ENCODE results near the gene PAX2. TPM values are rescaled to one million over a fixed set of nuclear protein-coding genes. Genes with fewer than 3 reads are reported as not detected.

Gene PAX2
- total RNA-seq, 1 donor from 2014 or later = not detected

- no peak for DNase-seq
- H3K36me3 ChIP-seq = no peaks in the 10 kb centered on the region
- H3K9me3 ChIP-seq = no peaks in the 10 kb centered on the region
- TF ChIP-seq, protein P1, sequence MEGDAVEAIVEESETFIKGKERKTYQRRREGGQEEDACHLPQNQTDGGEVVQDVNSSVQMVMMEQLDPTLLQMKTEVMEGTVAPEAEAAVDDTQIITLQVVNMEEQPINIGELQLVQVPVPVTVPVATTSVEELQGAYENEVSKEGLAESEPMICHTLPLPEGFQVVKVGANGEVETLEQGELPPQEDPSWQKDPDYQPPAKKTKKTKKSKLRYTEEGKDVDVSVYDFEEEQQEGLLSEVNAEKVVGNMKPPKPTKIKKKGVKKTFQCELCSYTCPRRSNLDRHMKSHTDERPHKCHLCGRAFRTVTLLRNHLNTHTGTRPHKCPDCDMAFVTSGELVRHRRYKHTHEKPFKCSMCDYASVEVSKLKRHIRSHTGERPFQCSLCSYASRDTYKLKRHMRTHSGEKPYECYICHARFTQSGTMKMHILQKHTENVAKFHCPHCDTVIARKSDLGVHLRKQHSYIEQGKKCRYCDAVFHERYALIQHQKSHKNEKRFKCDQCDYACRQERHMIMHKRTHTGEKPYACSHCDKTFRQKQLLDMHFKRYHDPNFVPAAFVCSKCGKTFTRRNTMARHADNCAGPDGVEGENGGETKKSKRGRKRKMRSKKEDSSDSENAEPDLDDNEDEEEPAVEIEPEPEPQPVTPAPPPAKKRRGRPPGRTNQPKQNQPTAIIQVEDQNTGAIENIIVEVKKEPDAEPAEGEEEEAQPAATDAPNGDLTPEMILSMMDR (IDR thresholded peaks at IDR 0.05) = no peak
- intact Hi-C loops (cut with DNase I) = no loop called here
- H3K27me3 ChIP-seq (ENCODE audit: low read depth) = peaks cover 99% of the 10 kb centered on the region
- peak overlapping the region; percentile 7 for H3K4me3 ChIP-seq
- H3K4me1 ChIP-seq = peaks cover 35% of the 10 kb centered on the region
- no peak for ATAC-seq
- no peak overlapping the region for H3K27ac ChIP-seq
Measured at GRCh38 chr10:100747456-100748230, 2.3 kb downstream of the PAX2 start.

GRCh38 chr10:100748231-100749058 is 3.1 kb downstream of the PAX2 start:
- ATAC-seq (no peak), DNase-seq (no peak)
- intact Hi-C loops (cut with DNase I) = no loop called here
- Histone ChIP-seq H3K9me3 (no peaks in the 10 kb centered on the region), H3K4me1 (peaks cover 33% of the 10 kb centered on the region), H3K27me3 (ENCODE audit: low read depth) (peaks cover 100% of the 10 kb centered on the region), H3K27ac (no peak overlapping the region), H3K36me3 (no peaks in the 10 kb centered on the region), H3K4me3 (no peak overlapping the region)
- TF ChIP-seq, protein P1 (IDR thresholded peaks at IDR 0.05) = no peak

- peaks cover 99% of the 10 kb centered on the region for H3K27me3 ChIP-seq (ENCODE audit: low read depth)
- H3K36me3 ChIP-seq = no peaks in the 10 kb centered on the region
- H3K4me1 ChIP-seq = peaks cover 28% of the 10 kb centered on the region
- H3K4me3 ChIP-seq = no peak overlapping the region
- TF ChIP-seq, protein P1 (IDR thresholded peaks at IDR 0.05) = no peak
- no peak for ATAC-seq
- intact Hi-C loops (cut with DNase I) = no loop called here
- no peak for DNase-seq
- H3K9me3 ChIP-seq = no peaks in the 10 kb centered on the region
- H3K27ac ChIP-seq = no peak overlapping the region
Measured at GRCh38 chr10:100749059-100749308, 3.6 kb downstream of the PAX2 start.

DNA sequence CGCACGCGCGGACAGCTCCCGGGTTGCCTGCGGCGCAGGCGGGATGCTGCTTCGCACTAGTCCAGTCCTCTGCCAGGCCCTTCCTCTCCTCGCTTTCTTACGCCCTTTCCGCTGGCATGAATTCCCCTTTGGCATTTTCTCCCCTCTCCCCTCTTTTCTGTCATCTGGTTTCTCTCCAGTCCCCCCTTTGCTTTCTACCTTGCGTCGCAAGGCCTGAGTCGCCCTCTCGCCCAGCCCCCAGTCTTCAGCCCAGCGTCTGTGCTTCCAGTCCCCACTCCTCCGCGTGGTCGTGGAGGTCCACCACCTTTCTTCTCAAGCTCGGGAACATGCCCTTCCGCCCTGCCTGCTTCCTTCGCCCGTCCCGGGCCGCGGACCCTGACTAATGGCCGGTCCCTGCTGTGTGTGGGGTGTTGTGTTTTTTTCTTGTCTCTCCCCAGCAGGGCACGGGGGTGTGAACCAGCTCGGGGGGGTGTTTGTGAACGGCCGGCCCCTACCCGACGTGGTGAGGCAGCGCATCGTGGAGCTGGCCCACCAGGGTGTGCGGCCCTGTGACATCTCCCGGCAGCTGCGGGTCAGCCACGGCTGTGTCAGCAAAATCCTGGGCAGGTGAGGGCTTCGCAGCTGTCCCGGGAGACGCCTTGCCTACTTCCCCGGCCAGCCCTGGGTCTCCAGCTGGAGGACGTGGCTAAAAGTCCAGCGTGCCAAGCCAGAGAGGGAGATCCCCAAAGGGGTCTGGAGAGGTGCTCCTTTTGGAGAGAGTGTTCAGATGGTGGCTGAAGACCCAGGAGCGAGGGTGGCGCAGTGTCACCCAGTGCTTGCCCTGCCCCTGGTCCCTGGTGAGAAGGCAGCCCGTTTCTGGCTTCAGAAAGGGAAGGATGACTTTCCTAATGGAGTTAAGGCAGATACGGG is 4.2 kb downstream of the PAX2 start:
- H3K4me1 ChIP-seq = peaks cover 22% of the 10 kb centered on the region
- intact Hi-C loops (cut with DNase I) = no loop called here
- TF ChIP-seq, protein P1 (IDR thresholded peaks at IDR 0.05) = no peak
- no peaks in the 10 kb centered on the region for H3K36me3 ChIP-seq
- H3K4me3 ChIP-seq = no peak overlapping the region
- no peak for ATAC-seq
- H3K27me3 ChIP-seq (ENCODE audit: low read depth) = peaks cover 99% of the 10 kb centered on the region
- H3K27ac ChIP-seq = no peak overlapping the region
- no peaks in the 10 kb centered on the region for H3K9me3 ChIP-seq
- no peak for DNase-seq

All from lower lobe of right lung (tissue), 2 donors.